Uterus (tissue), 2 donors: ENCODE results near the gene CFAP141.
A peak's percentile ranks its signal among the peaks of the same experiment; 100 is the strongest.

Experiments
- CTCF ChIP-seq, 4 experiments: fragments of 200-600 bp in 2 of 4; fragments of 450-650 bp in 2 of 4; sonication (generic) in 2 of 4; IDR thresholded peaks; one replicate each; pipeline ENCODE4 v1.5.1; 2016 to 2019; ENCODE audit warnings: antibody characterized with exemption in 4 of 4, mild to moderate bottlenecking in 2 of 4, moderate library complexity in 1 of 4
- POLR2A ChIP-seq, 2 donors: fragments of 450-650 bp; IDR thresholded peaks; one replicate each; pipeline ENCODE4 v1.6.1; 2016; ENCODE audit warnings: antibody characterized with exemption in 2 of 2, mild to moderate bottlenecking in 1 of 2, moderate library complexity in 1 of 2

- TF ChIP-seq CTCF (IDR thresholded peaks at IDR 0.05) (peak; percentile 51 to 68 (median 66)), POLR2A (IDR thresholded peaks at IDR 0.05) (no peak)
These were observed 7.2 kb downstream of the CFAP141 start for GRCh38 chr1:154198756-154199562.
